Limb (tissue), 2 donors: Measurements from ENCODE around the gene SERPINA4.
"Not testable (repeated sequence)": the region's sequence is repeated elsewhere in the genome, so short reads cannot be mapped to it uniquely, and the experiment has no call there.

Experiments
- DNase-seq, 2 donors: peaks; one replicate each; pipeline ENCODE4 v3.0.0-alpha.2; 2016; ENCODE audit errors: extremely low spot score in 2 of 2

The SERPINA4 gene

GRCh38 chr14:94591073-94591472 lies 29.8 kb downstream of the SERPINA4 start:
- DNase-seq, result no peak

DNA sequence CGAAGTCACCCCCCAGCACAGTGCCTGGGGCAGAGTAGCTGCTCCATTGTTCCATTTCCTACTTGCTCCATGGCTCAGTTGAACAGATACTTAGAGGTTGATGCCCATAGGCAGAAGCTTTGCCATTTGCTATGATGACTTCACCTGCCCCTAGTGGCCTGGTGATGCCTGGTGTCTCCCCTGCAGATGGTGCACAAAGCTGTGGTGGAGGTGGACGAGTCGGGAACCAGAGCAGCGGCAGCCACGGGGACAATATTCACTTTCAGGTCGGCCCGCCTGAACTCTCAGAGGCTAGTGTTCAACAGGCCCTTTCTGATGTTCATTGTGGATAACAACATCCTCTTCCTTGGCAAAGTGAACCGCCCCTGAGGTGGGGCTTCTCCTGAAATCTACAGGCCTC lies 30.6 kb downstream of the SERPINA4 start:
- DNase-seq, result no peak

- no peak for DNase-seq
Measured at GRCh38 chr14:94592457-94592856, 31.2 kb downstream of the SERPINA4 start.

DNA sequence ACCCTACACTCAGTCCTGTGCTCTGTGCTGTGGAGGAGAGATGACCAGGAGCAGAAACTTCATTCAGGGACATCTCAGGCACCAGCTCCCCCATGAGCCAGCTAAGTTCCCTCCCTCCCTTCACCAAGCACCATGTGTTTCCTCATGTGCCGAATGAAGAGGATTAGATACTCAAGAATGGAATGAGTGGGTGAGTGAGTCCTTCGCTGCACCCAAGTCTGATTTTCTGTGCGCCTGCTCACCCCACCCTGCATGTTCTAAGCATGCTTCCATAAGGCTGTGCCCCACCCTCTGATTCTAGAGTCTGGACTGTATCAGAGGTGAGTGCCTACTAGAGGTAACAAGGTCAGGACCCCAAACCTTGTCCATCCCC lies 32.1 kb downstream of the SERPINA4 start:
- no peak for DNase-seq

GRCh38 chr14:94593749-94594431 lies 32.6 kb downstream of the SERPINA4 start:
- DNase-seq, result no peak

DNA sequence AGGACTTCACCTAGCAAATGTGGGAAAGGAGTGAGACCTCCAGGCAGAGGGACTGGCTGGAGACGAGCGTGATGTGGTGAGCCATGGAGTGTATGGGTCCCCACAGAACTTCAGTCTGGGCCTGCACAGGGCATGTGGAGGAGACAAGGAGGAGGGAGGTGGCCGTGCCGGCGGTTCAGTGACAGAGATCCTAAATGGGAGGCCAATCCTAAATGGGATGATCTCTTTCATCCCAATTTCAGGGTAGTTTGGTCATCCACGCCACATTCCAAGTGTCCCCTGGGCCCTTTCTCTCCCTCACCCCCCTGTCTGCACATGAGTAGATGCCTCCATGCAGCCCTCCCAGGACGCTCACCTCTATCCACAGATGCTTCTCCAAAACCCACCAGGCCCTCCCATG lies 33.2 kb downstream of the SERPINA4 start:
- DNase-seq, result no peak

DNA sequence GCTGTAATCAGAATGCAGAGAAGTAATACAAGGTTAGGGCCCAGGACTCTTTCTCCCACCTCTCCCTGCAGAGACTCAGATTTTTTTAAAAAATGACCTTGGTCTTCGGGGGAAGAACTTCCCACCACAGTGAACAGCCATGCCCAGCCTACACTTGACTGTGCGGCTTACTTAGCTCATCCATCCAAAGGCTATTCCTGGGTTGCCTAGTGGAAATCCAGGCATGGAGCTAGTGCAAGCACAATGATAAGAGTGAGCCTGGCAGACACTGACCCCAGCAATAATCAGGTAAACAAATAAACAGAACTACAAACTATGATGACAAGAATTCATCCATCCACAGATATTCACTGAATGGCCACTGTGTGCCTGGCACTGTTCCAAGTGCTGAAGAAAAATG lies 34.7 kb downstream of the SERPINA4 start:
- DNase-seq, result no peak

DNA sequence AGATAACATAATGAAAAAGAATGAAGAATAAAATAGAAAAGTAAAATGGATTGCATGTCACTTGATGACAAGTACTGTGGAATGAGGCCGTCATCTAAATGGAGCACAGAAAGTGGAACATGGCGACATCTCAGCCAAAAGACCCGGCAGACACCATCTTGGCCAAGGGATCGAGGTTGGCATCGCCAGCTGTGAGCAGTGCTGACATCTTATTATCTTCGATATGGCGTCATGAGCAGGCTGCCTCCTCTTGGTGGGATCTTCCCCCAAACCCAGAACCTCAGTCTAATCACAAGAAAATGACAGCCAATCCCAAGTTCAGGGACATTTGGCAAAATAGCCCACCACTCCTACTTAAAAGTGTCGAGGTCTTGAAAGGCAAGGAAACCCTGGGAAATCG lies 35.1 kb downstream of the SERPINA4 start:
- no peak for DNase-seq

GRCh38 chr14:94597788-94598187 lies 36.5 kb downstream of the SERPINA4 start:
- no peak for DNase-seq

DNA sequence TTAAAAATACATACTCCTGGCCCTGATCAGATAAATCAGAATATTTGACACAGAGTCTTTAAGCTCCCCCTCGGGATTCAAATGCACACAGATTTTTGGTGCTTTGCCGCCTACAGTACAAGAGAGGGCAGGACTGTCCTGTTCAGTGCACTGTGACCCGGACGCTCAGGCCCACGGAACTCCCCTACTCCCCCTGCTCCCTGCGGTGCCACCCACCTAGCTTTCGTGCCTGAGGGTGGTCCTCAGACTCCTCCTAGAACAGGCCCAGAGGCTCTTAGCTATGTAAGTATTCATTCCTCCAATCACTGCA lies 37.2 kb downstream of the SERPINA4 start:
- no peak for DNase-seq

GRCh38 chr14:94598816-94599655 lies 37.8 kb downstream of the SERPINA4 start:
- peak; percentile 47 to 48 for DNase-seq

DNA sequence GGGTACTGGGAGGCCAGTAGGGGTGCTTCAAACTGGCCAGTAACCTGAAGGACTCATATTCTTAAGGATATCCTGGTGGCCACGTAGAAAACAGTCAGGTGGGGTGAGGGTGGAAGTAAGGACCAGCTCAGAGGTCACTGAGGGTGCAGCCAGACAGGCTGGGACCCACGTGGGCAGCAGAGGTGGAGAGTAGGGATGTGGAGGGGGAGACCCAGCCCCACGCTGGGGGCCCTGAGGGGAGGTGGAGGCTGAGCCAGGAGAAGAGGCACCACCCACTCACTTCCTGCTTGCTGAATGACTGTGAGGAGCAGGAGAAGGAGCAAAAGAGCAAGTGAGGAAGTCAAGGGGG lies 38.4 kb downstream of the SERPINA4 start:
- no peak for DNase-seq

- no peak for DNase-seq
Measured at GRCh38 chr14:94600148-94600545, 38.9 kb downstream of the SERPINA4 start.

DNA sequence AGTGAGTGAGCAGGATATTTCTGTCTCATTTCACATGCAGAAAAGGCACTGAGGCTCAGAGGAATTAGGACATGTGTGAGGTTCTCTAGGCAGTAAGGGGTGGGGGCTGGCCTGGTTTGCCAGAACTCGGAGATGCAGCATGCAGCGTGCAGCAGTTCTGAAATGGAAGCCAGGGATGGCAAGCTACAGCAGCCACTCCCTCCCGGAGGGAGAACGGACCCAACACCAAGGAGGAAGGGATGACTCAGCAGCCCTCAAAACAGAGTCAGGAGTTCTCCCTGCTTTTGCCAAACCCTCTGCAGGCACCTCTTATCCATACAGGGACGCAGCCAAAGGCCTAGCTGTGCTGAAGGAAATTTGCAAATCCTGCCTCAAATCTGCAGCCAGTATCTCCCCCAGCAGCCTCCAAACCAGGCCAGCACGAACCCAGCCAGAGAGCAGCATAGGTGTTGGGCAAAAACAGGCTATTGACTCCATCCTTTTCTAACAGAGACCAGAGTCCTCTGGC lies 40.7 kb downstream of the SERPINA4 start:
- DNase-seq, result peak; percentile 25 to 44

DNA sequence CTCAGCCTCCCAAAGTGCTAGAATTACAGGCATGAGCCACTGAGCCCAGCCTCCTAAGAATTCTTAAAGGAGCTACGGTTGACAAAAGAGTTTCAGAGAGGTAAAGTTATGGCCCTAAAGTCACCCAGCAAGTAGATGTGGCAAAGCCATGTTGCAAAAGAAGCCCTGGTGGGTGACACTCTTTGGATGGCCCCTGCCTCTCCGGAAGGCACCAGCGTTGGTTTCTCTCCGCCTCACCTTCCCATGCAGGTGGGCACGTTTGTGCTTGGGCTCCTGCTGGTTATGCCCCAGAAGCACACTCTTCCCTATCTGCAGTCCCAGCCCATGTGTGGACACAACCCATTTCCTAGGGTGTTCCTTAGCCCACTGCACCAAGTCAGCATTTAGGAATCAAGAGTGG lies 41.5 kb downstream of the SERPINA4 start:
- DNase-seq, result no peak

DNA sequence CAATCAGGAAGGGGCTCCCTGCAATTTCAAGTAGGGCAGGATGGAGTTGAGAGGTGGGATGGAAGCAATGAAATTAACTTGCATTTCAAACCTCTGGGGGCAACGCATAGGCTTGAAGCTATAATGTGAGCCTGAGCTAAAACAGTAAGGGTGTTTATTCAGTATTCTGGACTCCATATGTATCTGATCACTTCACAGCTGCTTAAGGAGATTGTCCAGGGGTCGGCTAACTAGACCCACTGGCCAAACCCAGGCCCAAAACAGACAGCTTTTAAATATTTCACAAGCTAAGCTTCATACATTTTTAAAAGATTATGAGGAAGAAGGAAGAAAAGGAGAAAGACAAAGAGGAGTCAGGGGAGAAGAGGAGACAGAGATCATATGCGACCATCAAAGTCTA lies 44.1 kb downstream of the SERPINA4 start:
- no peak for DNase-seq

- DNase-seq, result not testable (repeated sequence)
Measured at GRCh38 chr14:94608966-94609365, 47.7 kb downstream of the SERPINA4 start.

GRCh38 chr14:94611179-94611578 lies 49.9 kb downstream of the SERPINA4 start:
- DNase-seq, result no peak

GRCh38 chr14:94612174-94612573 lies 50.9 kb downstream of the SERPINA4 start, which contains the start of gene SERPINA3:
TSS of gene SERPINA3 (plus strand) at chr14:94612391. CDS start at chr14:94614442, 2,051 bp downstream.
- DNase-seq, result no peak

DNA sequence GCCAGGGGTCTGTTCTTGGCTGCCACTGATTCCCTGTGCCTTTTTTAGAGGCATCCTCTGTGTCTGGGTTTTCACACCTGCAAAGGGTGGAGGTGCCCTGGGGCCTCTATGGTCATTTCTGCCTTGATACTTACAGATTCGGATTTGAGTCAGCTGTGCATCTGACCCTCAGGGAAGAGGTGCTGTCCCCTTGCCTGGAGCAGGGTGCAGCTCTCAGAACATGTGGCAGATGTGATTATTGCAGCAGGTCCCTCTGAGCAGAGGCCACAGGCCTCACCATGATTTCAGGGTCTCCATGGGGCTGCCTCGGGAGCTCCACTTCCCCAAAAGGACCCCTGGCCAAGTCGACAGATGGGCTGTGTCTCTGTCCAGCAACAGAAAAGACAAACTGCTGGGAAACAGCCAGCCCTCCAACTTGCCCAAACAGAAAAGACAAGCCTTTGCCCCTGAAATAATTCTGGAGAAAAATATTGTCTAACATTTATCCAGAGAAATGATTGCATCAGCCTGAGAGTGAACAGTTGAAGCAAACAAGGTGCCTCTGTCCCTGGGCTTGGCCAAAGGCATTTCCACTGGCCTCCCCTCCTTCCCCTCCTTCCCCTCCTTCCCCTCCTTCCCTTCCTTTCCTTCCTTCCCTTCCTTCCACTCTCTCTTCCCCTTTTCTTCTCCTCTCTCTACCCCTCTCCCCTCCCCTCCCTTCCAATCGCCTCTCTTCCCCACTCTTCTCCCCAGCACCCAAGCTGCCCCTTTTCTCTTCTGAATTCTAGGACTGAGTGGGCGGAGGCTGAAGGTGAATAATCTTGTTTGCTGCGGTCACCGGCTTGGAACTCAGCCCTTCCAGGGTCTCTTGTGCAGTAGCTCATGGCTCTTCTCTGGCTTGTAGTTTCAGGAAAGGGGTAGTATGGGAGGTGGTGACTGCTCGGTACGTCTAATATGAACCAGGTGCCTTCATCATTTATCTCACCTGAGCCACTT lies 51.6 kb downstream of the SERPINA4 start:
- no peak for DNase-seq

- no peak for DNase-seq
Measured at GRCh38 chr14:94613720-94614644, 52.7 kb downstream of the SERPINA4 start.
